ENCODE measurements around the gene FAM110D. TPM values are rescaled to one million over a fixed set of nuclear protein-coding genes. Genes with fewer than 3 reads are reported as not detected.

FAM110D gene
- total and polyA plus RNA-seq, 2 of the 8 experiments (the other 6 are each of a cell fraction or from before 2014, with no cell fraction given): 0.21 to 0.48 TPM

- TF ChIP-seq CHD7 (IDR thresholded peaks at IDR 0.05; ENCODE audit: insufficient replicate concordance, low read length): no peak
- TF ChIP-seq ZNF274 (IDR thresholded peaks at IDR 0.05; ENCODE audit: borderline replicate concordance, extremely low read depth, low read length): no peak
- no peak for TF ChIP-seq ATF3 (IDR thresholded peaks at IDR 0.05; ENCODE audit: insufficient read depth, low read depth, low read length)
- no peak for TF ChIP-seq HDAC6 (IDR thresholded peaks at IDR 0.05; ENCODE audit: low read depth, low read length)
Measured at GRCh38 chr1:26189751-26190275, 30.9 kb downstream of the FAM110D start (continued).
